Motor neuron (in vitro differentiated cells): Measurements from ENCODE around the gene NIPAL1. TPM values are rescaled to one million over a fixed set of nuclear protein-coding genes. Genes with fewer than 3 reads are reported as not detected.

Experiments used
- ATAC-seq, 8 experiments: fragments of 200-7000 bp; cut with Tn5 transposase; replicated peaks in 6 of 8; 2 replicates each; pipeline ENCODE4 v1.8.0; 2021; ENCODE audit warnings: mild to moderate bottlenecking in 8 of 8, moderate library complexity in 8 of 8
- H3K27ac ChIP-seq, 2 donors: fragments of 250-450 bp; sonication (Bioruptor Pico); 2 replicates each; pipeline ENCODE4 v1.9.0; 2021; ENCODE audit warnings: antibody characterized with exemption in 2 of 2, mild to moderate bottlenecking in 2 of 2, moderate library complexity in 1 of 2
- H3K4me1 ChIP-seq, 2 donors: fragments of 250-450 bp; sonication (Bioruptor Pico); replicated peaks in 1 of 2; 2 replicates each; pipeline ENCODE4 v1.6.1; 2021; ENCODE audit warnings: antibody characterized with exemption in 2 of 2, mild to moderate bottlenecking in 2 of 2, moderate library complexity in 1 of 2
- H3K4me3 ChIP-seq, 5 donors: fragments of 250-450 bp; sonication (Bioruptor Pico); 2 replicates each; pipeline ENCODE4 v1.9.0; 2021; ENCODE audit warnings: antibody characterized with exemption in 5 of 5, mild to moderate bottlenecking in 5 of 5, moderate library complexity in 4 of 5
- WGBS, 10 experiments: fragments of 450-650 bp; shearing (Covaris generic); methylation state at CpG; one replicate each; pipeline ENCODE4 v1.0.0; 2022; 5-methylcytosine and 5-hydroxymethylcytosine counted together
- in situ Hi-C, 9 experiments: fragments of 400-800 bp; cut with MboI; loops; one replicate each; pipeline ENCODE4 v1.15.0; 2021; ENCODE audit warnings: low sequenced_read_pairs in 9 of 9, low pct_unique_long_range_greater_than_20kb in 2 of 9; ENCODE audit not compliant: unreplicated experiment in 9 of 9
- total RNA-seq, 8 experiments: library from RNA; unstranded; fragments of 300-600 nt; gene quantifications; 2 replicates each; pipeline versions ENCODE4 v1.2.3 to v1.2.4, GENCODE V29; 2022

NIPAL1 gene
- total RNA-seq, 8 experiments from 2014 or later, result 1.3 to 3.4 (median 3.1) TPM

DNA sequence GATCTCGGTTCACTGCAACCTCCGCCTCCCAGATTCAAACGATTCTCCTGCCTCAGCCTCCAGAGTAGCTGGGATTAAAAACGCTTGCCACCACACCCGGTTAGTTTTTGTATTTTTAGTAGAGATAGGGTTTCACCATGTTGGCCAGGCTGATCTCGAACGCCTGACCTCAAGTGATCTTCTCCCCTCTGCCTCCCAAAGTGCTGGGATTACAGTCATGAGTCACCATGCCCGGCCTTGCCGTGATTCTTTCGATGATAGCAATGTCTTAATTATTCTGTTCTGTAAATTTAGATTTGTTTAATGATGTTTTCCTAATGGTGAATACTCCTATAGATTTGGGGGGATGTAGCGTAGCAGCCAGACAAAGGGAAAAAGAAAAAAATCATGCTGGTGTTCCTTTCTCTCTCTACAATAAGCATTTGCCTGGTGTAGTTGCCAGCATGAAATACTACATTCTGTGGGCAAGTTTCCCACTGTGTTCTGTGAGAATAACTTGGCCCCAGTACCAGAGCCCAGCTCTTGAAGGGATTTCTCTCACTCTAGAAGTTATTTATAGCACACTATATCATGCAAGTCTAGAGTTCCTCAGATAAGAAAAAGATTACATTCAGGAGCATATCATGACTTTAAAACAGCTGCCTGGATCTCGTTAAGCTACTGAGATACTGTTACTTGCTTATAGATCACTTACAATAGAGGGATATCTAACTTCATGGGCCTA is 15.4 kb downstream of the NIPAL1 start:
- Histone ChIP-seq H3K4me1 (no peaks in the 10 kb centered on the region), H3K27ac (no peak overlapping the region), H3K4me3 (no peak overlapping the region)
- no peak for ATAC-seq
- 60 to 100% (median 88%) methylated on average over 1 to 10 of the region's 12 CpGs for WGBS, 10 experiments
- in situ Hi-C loops, result no loop called here

- Histone ChIP-seq H3K4me3 (no peak overlapping the region), H3K27ac (no peak overlapping the region), H3K4me1 (no peaks in the 10 kb centered on the region)
- ATAC-seq, result no peak
- in situ Hi-C loops, result no loop called here
Measured at GRCh38 chr4:48032721-48033120, 16.1 kb downstream of the NIPAL1 start.

- in situ Hi-C loops, result no loop called here
- no peak overlapping the region for H3K27ac ChIP-seq
- no peaks in the 10 kb centered on the region for H3K4me1 ChIP-seq
Measured at GRCh38 chr4:48033412-48033811, 16.8 kb downstream of the NIPAL1 start.

GRCh38 chr4:48033825-48034413 is 17.3 kb downstream of the NIPAL1 start:
- in situ Hi-C loops, result no loop called here
- Histone ChIP-seq H3K27ac (no peak overlapping the region), H3K4me1 (no peaks in the 10 kb centered on the region), H3K4me3 (no peak overlapping the region)
- peak in 2 of 8 experiments; percentile 35 to 60 for ATAC-seq
- 40 to 100% (median 100%) methylated on average over 1 of the region's 1 CpG; no CpG with 5 or more reads in 3 of the 10 experiments for WGBS, 10 experiments

More at GRCh38 chr4:48033412-48033811, 16.8 kb downstream of the NIPAL1 start:
- no peak overlapping the region for H3K4me3 ChIP-seq
- no peak for ATAC-seq

DNA sequence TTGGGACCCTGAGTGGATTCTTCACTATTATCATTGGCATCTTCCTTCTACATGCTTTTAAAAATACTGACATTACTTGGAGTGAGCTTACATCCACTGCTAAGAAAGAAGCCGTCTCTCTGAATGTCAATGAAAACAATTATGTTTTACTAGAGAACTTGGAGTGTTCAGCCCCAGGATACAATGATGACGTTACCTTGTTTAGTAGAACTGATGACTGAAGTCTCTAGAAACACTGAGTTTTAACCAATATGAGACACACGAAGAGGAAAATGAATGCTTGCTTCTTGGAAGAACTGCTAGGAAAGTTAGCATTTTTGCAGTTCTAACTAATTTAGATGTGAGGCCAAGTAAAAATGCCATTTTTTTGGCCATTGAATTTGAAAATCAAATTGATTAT is 19.4 kb downstream of the NIPAL1 start:
- in situ Hi-C loops, result no loop called here
- 32 to 100% (median 83%) methylated on average over 1 to 3 of the region's 3 CpGs; no CpG with 5 or more reads in 1 of the 10 experiments for WGBS, 10 experiments
- Histone ChIP-seq H3K27ac (no peak overlapping the region), H3K4me1 (no peaks in the 10 kb centered on the region), H3K4me3 (no peak overlapping the region)
- ATAC-seq, result no peak

DNA sequence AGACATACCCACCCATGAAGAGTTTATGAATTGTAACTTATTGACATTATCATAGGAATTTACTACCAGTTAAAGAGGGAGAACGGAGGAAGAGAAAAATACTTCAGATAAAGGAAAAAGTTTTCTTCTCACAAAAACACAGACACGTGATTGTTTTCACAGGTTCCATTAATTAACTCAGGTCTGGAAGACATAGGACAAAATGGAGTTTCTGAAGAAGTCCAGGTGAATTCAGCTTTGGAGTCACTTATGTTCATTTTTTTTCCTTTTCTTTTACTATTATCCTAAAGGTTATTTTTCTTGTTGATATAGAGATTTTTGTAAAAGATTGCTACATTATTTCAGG is 20.5 kb downstream of the NIPAL1 start:
- no peak overlapping the region for H3K27ac ChIP-seq
- 44 to 92% (median 80%) methylated on average over 2 of the region's 2 CpGs; no CpG with 5 or more reads in 2 of the 10 experiments for WGBS, 10 experiments
- no peak for ATAC-seq
- no peak overlapping the region for H3K4me3 ChIP-seq
- no peaks in the 10 kb centered on the region for H3K4me1 ChIP-seq
- in situ Hi-C loops, result no loop called here

GRCh38 chr4:48038666-48039065 is 22.1 kb downstream of the NIPAL1 start:
- no peak for ATAC-seq
- in situ Hi-C loops, result no loop called here
- Histone ChIP-seq H3K4me3 (no peak overlapping the region), H3K4me1 (no peaks in the 10 kb centered on the region), H3K27ac (no peak overlapping the region)
- WGBS, 10 experiments, result 0 to 50% (median 29%) methylated on average over 1 to 2 of the region's 2 CpGs; no CpG with 5 or more reads in 1 of the 10 experiments

DNA sequence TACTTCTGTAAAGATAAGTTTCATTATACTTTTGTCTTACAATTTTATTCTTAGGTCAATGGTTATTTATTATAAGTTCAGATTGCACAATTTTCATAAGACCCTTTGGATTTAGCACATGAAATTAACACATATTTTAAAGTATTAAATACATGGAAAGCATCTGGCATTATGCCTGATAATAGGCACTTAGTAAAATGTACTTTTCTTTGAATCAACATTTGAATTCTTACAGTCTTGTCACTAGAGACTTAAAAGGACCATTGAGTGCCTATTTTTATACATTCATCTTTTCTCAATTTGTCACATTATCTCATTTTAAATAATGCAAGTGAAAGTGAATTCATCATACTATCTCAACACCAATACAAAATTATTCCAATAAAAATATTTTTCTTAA is 23.0 kb downstream of the NIPAL1 start:
- in situ Hi-C loops, result no loop called here
- Histone ChIP-seq H3K4me1 (no peaks in the 10 kb centered on the region), H3K4me3 (no peak overlapping the region), H3K27ac (no peak overlapping the region)
- ATAC-seq, result no peak

- Histone ChIP-seq H3K4me1 (no peaks in the 10 kb centered on the region), H3K4me3 (no peak overlapping the region), H3K27ac (no peak overlapping the region)
- ATAC-seq, result no peak
- in situ Hi-C loops, result no loop called here
- 24 to 100% (median 63%) methylated on average over 2 to 4 of the region's 4 CpGs; no CpG with 5 or more reads in 2 of the 10 experiments for WGBS, 10 experiments
Measured at GRCh38 chr4:48041535-48042137, 25.1 kb downstream of the NIPAL1 start.

DNA sequence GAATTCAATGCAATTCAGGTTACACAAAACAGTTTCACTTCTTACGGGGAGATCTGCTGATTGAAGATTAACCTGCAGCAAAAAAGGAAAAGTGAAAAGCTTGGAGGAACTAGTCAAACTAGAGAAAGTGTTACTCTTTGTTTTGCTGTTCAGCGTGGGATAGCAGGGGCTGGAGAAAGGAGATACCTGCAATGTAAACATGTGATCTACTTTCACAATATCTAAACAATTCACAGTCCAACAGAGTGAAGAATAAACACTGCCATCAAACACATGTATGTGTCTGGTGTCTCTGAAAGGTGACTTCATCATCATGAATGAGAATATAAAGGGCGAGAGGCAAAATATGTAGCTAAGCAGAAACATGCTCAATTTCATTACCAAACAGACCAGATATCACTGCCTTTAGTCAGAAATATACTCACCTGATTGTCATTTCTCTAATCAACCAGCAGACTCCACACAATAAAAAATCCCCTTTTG is 26.4 kb downstream of the NIPAL1 start:
- in situ Hi-C loops, result no loop called here

DNA sequence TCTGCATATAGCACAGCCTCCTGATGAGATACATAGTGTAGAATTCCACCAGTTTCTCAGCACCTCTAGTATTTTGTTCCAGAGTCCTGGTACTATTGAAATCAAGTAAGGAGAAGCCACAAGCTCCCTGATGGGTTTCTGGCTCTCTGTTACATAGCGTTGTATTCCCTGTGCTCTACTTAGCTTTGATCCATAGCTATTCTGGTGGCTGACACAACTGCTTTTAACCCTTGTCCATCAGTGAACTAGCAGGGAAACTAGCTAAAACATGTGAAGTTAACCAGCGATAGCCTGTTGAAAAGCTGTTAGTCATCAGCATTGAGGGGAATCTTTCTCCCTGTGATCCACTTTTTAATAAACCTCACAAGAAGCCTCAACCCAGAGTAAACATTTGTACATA is 26.9 kb downstream of the NIPAL1 start:
- H3K4me1 ChIP-seq, result no peaks in the 10 kb centered on the region
- no peak for ATAC-seq
- 36 to 100% (median 80%) methylated on average over 1 to 2 of the region's 2 CpGs; no CpG with 5 or more reads in 3 of the 10 experiments for WGBS, 10 experiments
- in situ Hi-C loops, result no loop called here
- H3K4me3 ChIP-seq, result no peak overlapping the region
- no peak overlapping the region for H3K27ac ChIP-seq

More for the DNA sequence above, 26.4 kb downstream of the NIPAL1 start:
- Histone ChIP-seq H3K4me3 (no peak overlapping the region), H3K4me1 (no peaks in the 10 kb centered on the region), H3K27ac (no peak overlapping the region)
- 20 to 78% (median 60%) methylated on average over 1 to 3 of the region's 3 CpGs; no CpG with 5 or more reads in 1 of the 10 experiments for WGBS, 10 experiments
- no peak for ATAC-seq

GRCh38 chr4:48044298-48044697 is 27.7 kb downstream of the NIPAL1 start:
- Histone ChIP-seq H3K27ac (no peak overlapping the region), H3K4me3 (no peak overlapping the region), H3K4me1 (no peaks in the 10 kb centered on the region)
- 60 to 100% (median 90%) methylated on average over 1 to 2 of the region's 2 CpGs; no CpG with 5 or more reads in 2 of the 10 experiments for WGBS, 10 experiments
- in situ Hi-C loops, result no loop called here
- peak in 1 of 8 experiments; percentile 20 for ATAC-seq

DNA sequence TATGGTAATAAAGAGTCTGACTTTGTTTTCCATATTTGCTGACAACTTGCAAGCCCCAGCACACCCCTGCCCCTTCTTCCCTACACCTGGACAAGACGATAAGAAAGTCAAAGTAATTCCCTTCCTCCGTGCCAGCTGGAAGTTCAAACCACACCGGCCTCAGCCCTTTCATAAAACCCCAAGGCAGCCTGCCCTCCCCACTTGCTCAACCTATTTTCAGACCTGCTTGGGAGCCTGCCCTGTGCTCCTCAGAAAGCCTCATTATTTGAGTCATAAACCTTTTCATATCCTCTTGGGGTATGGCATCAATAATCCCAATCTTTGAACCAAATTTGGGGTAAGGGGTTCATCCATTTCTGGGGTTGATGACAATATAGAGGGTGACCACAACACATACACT is 29.5 kb downstream of the NIPAL1 start:
- WGBS, 10 experiments, result 18 to 95% (median 58%) methylated on average over 1 to 3 of the region's 3 CpGs; no CpG with 5 or more reads in 4 of the 10 experiments
- Histone ChIP-seq H3K4me1 (no peaks in the 10 kb centered on the region), H3K4me3 (no peak overlapping the region), H3K27ac (no peak overlapping the region)
- in situ Hi-C loops, result no loop called here
- ATAC-seq, result no peak
